ENCODE measurements around the gene FAAP20.

The FAAP20 gene

DNA sequence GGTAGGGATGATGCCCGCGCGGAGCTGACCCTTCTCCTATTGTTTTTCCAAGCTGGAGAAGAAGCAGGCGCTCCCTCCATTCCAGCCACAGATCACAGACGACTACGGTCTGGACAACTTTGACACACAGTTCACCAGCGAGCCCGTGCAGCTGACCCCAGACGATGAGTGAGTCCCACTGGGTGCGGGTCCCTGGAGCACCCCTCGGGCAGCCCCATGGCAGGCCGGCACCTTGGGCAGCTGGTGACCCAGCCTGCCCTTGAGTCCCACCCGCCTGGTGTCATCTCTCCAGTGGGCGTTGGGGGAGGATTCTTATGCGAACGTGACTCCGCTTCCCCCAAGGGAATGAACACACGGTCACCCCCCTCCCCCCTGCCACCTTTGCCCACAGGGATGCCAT lies 10.0 kb downstream of the FAAP20 start:
- no peak overlapping the region for H3K27ac ChIP-seq (ENCODE audit: low read depth, low read length)
- no peak overlapping the region for H3K4me3 ChIP-seq (ENCODE audit: insufficient read depth, low read length, poor library complexity, severe bottlenecking)
- no peaks in the 10 kb centered on the region for H3K36me3 ChIP-seq (ENCODE audit: low read length)
- H3K4me2 ChIP-seq (ENCODE audit: low read depth, low read length, poor library complexity, severe bottlenecking): no peak overlapping the region
- H3K9ac ChIP-seq (ENCODE audit: low read length): no peak overlapping the region
- H3F3A ChIP-seq (ENCODE audit: insufficient read depth): no peaks in the 10 kb centered on the region
- no peaks in the 10 kb centered on the region for H3K27me3 ChIP-seq (ENCODE audit: low read length)
- H3K9me2 ChIP-seq (replicated peaks; ENCODE audit: insufficient read depth, low read length): no peaks in the 10 kb centered on the region
- no peaks in the 10 kb centered on the region for H3K9me3 ChIP-seq (ENCODE audit: insufficient read depth, low read length)
- H2AFZ ChIP-seq (ENCODE audit: low read depth, low read length, severe bottlenecking): no peak overlapping the region
- TF ChIP-seq, protein P1, sequence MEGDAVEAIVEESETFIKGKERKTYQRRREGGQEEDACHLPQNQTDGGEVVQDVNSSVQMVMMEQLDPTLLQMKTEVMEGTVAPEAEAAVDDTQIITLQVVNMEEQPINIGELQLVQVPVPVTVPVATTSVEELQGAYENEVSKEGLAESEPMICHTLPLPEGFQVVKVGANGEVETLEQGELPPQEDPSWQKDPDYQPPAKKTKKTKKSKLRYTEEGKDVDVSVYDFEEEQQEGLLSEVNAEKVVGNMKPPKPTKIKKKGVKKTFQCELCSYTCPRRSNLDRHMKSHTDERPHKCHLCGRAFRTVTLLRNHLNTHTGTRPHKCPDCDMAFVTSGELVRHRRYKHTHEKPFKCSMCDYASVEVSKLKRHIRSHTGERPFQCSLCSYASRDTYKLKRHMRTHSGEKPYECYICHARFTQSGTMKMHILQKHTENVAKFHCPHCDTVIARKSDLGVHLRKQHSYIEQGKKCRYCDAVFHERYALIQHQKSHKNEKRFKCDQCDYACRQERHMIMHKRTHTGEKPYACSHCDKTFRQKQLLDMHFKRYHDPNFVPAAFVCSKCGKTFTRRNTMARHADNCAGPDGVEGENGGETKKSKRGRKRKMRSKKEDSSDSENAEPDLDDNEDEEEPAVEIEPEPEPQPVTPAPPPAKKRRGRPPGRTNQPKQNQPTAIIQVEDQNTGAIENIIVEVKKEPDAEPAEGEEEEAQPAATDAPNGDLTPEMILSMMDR (IDR thresholded peaks at IDR 0.05; ENCODE audit: insufficient read depth, low read length, poor library complexity, severe bottlenecking): no peak
- no peak for TF ChIP-seq EZH2phosphoT487 (conservative IDR thresholded peaks at IDR 0.05; ENCODE audit: low read length)
- no peaks in the 10 kb centered on the region for H4K20me1 ChIP-seq (ENCODE audit: low read depth, low read length)
- H3K79me2 ChIP-seq (ENCODE audit: insufficient read depth, low read length): no peaks in the 10 kb centered on the region

DNA sequence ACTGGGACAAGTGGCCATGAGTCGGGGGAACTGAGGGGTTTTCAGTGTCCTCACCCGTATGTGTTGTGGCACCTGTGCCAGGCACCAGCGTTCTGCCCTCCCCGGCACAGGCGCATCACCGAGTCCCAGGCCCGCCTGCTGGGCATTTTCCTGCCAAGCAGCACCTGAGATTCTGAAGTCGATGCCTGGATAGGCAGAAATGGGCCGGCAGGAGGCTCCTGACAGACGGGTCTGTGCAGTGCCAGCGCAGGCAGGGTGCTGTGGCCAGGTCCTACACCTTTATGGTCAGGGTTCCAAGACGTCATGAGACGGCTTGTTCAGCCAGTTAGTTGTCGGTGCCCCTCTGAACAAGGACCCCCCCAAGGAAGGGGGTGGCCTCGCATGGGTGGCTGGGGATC lies 10.6 kb downstream of the FAAP20 start:
- H3K9ac ChIP-seq (ENCODE audit: low read length): no peak overlapping the region
- no peak overlapping the region for H2AFZ ChIP-seq (ENCODE audit: low read depth, low read length, severe bottlenecking)
- no peaks in the 10 kb centered on the region for H4K20me1 ChIP-seq (ENCODE audit: low read depth, low read length)
- no peaks in the 10 kb centered on the region for H3F3A ChIP-seq (ENCODE audit: insufficient read depth)
- H3K4me2 ChIP-seq (ENCODE audit: low read depth, low read length, poor library complexity, severe bottlenecking): no peak overlapping the region
- no peak overlapping the region for H3K4me3 ChIP-seq (ENCODE audit: insufficient read depth, low read length, poor library complexity, severe bottlenecking)
- H3K79me2 ChIP-seq (ENCODE audit: insufficient read depth, low read length): no peaks in the 10 kb centered on the region
- H3K27ac ChIP-seq (ENCODE audit: low read depth, low read length): no peak overlapping the region
- H3K36me3 ChIP-seq (ENCODE audit: low read length): no peaks in the 10 kb centered on the region
- no peaks in the 10 kb centered on the region for H3K9me2 ChIP-seq (replicated peaks; ENCODE audit: insufficient read depth, low read length)
- H3K27me3 ChIP-seq (ENCODE audit: low read length): no peaks in the 10 kb centered on the region
- no peaks in the 10 kb centered on the region for H3K9me3 ChIP-seq (ENCODE audit: insufficient read depth, low read length)
- TF ChIP-seq, protein P1 (IDR thresholded peaks at IDR 0.05; ENCODE audit: insufficient read depth, low read length, poor library complexity, severe bottlenecking): no peak
- TF ChIP-seq EZH2phosphoT487 (conservative IDR thresholded peaks at IDR 0.05; ENCODE audit: low read length): no peak

DNA sequence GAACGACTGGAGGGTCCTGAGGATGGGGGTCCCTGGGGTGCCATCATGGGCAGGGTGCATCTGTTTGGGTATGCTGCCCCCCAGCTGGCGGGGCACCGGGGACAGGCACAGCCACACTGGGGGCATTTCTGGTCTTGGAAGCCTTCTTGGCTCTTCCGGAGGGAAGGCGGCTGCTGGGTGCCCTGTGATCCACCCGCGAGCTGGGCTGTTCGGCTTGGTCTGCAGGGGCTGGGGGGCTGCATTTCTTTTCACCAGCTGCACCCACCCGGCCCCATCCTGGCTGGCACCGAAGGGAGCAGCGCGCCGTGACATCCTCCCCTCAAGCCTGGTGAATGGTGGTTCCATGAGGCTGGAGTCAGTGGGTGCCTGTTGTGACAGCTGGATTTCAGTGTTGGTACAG lies 12.2 kb downstream of the FAAP20 start:
- H3K9ac ChIP-seq (ENCODE audit: low read length): no peak overlapping the region
- H3K27me3 ChIP-seq (ENCODE audit: low read length): no peaks in the 10 kb centered on the region
- no peaks in the 10 kb centered on the region for H3K9me2 ChIP-seq (replicated peaks; ENCODE audit: insufficient read depth, low read length)
- no peak overlapping the region for H2AFZ ChIP-seq (ENCODE audit: low read depth, low read length, severe bottlenecking)
- no peaks in the 10 kb centered on the region for H3K36me3 ChIP-seq (ENCODE audit: low read length)
- no peak overlapping the region for H3K27ac ChIP-seq (ENCODE audit: low read depth, low read length)
- H3K4me3 ChIP-seq (ENCODE audit: insufficient read depth, low read length, poor library complexity, severe bottlenecking): no peak overlapping the region
- no peaks in the 10 kb centered on the region for H4K20me1 ChIP-seq (ENCODE audit: low read depth, low read length)
- TF ChIP-seq, protein P1 (IDR thresholded peaks at IDR 0.05; ENCODE audit: insufficient read depth, low read length, poor library complexity, severe bottlenecking): no peak
- no peak for TF ChIP-seq EZH2phosphoT487 (conservative IDR thresholded peaks at IDR 0.05; ENCODE audit: low read length)
- H3K79me2 ChIP-seq (ENCODE audit: insufficient read depth, low read length): no peaks in the 10 kb centered on the region
- no peak overlapping the region for H3K4me2 ChIP-seq (ENCODE audit: low read depth, low read length, poor library complexity, severe bottlenecking)
- no peaks in the 10 kb centered on the region for H3F3A ChIP-seq (ENCODE audit: insufficient read depth)
- no peaks in the 10 kb centered on the region for H3K9me3 ChIP-seq (ENCODE audit: insufficient read depth, low read length)
